ENCODE data around the gene UNC5A.

UNC5A gene

GRCh38 chr5:176878463-176878862 is 68.1 kb downstream of the UNC5A start:
- H3K79me2 ChIP-seq (ENCODE audit: insufficient read depth, low read length), result no peaks in the 10 kb centered on the region
- H3K9me3 ChIP-seq (ENCODE audit: insufficient read depth, low read length, severe bottlenecking), result peaks cover 9% of the 10 kb centered on the region
- DNase-seq, result no peak
- H3K36me3 ChIP-seq (ENCODE audit: insufficient read depth, low read length), result no peaks in the 10 kb centered on the region
- no peak overlapping the region for H3K4me2 ChIP-seq (ENCODE audit: insufficient read depth, low read length)
- H3K4me1 ChIP-seq (ENCODE audit: insufficient read depth, low read length), result peaks cover 25% of the 10 kb centered on the region
- peaks cover 28% of the 10 kb centered on the region for H3K27me3 ChIP-seq (ENCODE audit: insufficient read depth, low read length, poor library complexity)
- no peak overlapping the region for H2AFZ ChIP-seq (ENCODE audit: low read depth, low read length)
- no peak overlapping the region for H3K27ac ChIP-seq (ENCODE audit: low read length)
- no peak overlapping the region for H3K4me3 ChIP-seq (ENCODE audit: low read depth in 1 of 2, low read length in 2 of 2)
- ATAC-seq (ENCODE audit: insufficient read depth, low read depth), result no peak
- H4K20me1 ChIP-seq (ENCODE audit: insufficient read depth, low read length), result peaks cover 13% of the 10 kb centered on the region; the same call in 1 of the 2 replicates
- no peak overlapping the region for H3K9ac ChIP-seq (ENCODE audit: low read depth, low read length)
- TF ChIP-seq EZH2 (IDR thresholded peaks at IDR 0.05; ENCODE audit: borderline replicate concordance, low read depth, low read length, severe bottlenecking), result no peak
- TF ChIP-seq CTCF (IDR thresholded peaks at IDR 0.05; ENCODE audit: borderline replicate concordance, extremely low read depth, low read length, poor library complexity, severe bottlenecking), result no peak

GRCh38 chr5:176878906-176879662 is 68.7 kb downstream of the UNC5A start:
- H3K4me1 ChIP-seq (ENCODE audit: insufficient read depth, low read length), result peaks cover 25% of the 10 kb centered on the region
- ATAC-seq (ENCODE audit: insufficient read depth, low read depth), result no peak
- no peak overlapping the region for H2AFZ ChIP-seq (ENCODE audit: low read depth, low read length)
- H3K27ac ChIP-seq (ENCODE audit: low read length), result no peak overlapping the region
- no peaks in the 10 kb centered on the region for H3K36me3 ChIP-seq (ENCODE audit: insufficient read depth, low read length)
- H3K79me2 ChIP-seq (ENCODE audit: insufficient read depth, low read length), result no peaks in the 10 kb centered on the region
- no peak overlapping the region for H3K9ac ChIP-seq (ENCODE audit: low read depth, low read length)
- peaks cover 13% of the 10 kb centered on the region; the same call in 1 of the 2 replicates for H4K20me1 ChIP-seq (ENCODE audit: insufficient read depth, low read length)
- no peak for DNase-seq
- no peak for TF ChIP-seq EZH2 (IDR thresholded peaks at IDR 0.05; ENCODE audit: borderline replicate concordance, low read depth, low read length, severe bottlenecking)
- no peak for TF ChIP-seq CTCF (IDR thresholded peaks at IDR 0.05; ENCODE audit: borderline replicate concordance, extremely low read depth, low read length, poor library complexity, severe bottlenecking)
- peaks cover 2% of the 10 kb centered on the region for H3K9me3 ChIP-seq (ENCODE audit: insufficient read depth, low read length, severe bottlenecking)
- H3K27me3 ChIP-seq (ENCODE audit: insufficient read depth, low read length, poor library complexity), result peaks cover 28% of the 10 kb centered on the region
- no peak overlapping the region for H3K4me2 ChIP-seq (ENCODE audit: insufficient read depth, low read length)
- H3K4me3 ChIP-seq (ENCODE audit: low read depth in 1 of 2, low read length in 2 of 2), result no peak overlapping the region

- Histone ChIP-seq H3K9me3 (ENCODE audit: insufficient read depth, low read length, severe bottlenecking) (no peaks in the 10 kb centered on the region), H4K20me1 (ENCODE audit: insufficient read depth, low read length) (peaks cover 13% of the 10 kb centered on the region; the same call in 1 of the 2 replicates), H3K79me2 (ENCODE audit: insufficient read depth, low read length) (no peaks in the 10 kb centered on the region), H2AFZ (ENCODE audit: low read depth, low read length) (no peak overlapping the region), H3K4me2 (ENCODE audit: insufficient read depth, low read length) (no peak overlapping the region), H3K9ac (ENCODE audit: low read depth, low read length) (no peak overlapping the region), H3K4me1 (ENCODE audit: insufficient read depth, low read length) (peaks cover 25% of the 10 kb centered on the region), H3K4me3 (ENCODE audit: low read depth in 1 of 2, low read length in 2 of 2) (no peak overlapping the region), H3K36me3 (ENCODE audit: insufficient read depth, low read length) (no peaks in the 10 kb centered on the region), H3K27ac (ENCODE audit: low read length) (no peak overlapping the region), H3K27me3 (ENCODE audit: insufficient read depth, low read length, poor library complexity) (peaks cover 27% of the 10 kb centered on the region)
- no peak for ATAC-seq (ENCODE audit: insufficient read depth, low read depth)
- no peak for TF ChIP-seq CTCF (IDR thresholded peaks at IDR 0.05; ENCODE audit: borderline replicate concordance, extremely low read depth, low read length, poor library complexity, severe bottlenecking)
- no peak for TF ChIP-seq EZH2 (IDR thresholded peaks at IDR 0.05; ENCODE audit: borderline replicate concordance, low read depth, low read length, severe bottlenecking)
- DNase-seq, result no peak
These were observed 69.5 kb downstream of the UNC5A start for GRCh38 chr5:176879663-176880361.
